Activated CD4-positive, alpha-beta T cell treated with anti-CD3 and anti-CD28 coated beads for 36 hours (primary cell): Measurements from ENCODE around the gene TSPOAP1. TPM values are rescaled to one million over a fixed set of nuclear protein-coding genes. Genes with fewer than 3 reads are reported as not detected.
A peak's percentile ranks its signal among the peaks of the same experiment; 100 is the strongest.

Experiments
- ATAC-seq: fragments of 200-7000 bp; cut with Tn5 transposase; one replicate; pipeline ENCODE4 v1.10.0; 2021; ENCODE audit warnings: mild to moderate bottlenecking, moderate library complexity
- CTCF ChIA-PET: fragments of 350-600 bp; sonication (Branson Sonifier 250); formaldehyde crosslinking; loops from one replicate; lab custom pipeline; 2021; ENCODE audit warnings: antibody characterized with exemption; lab: Charles Lee
- POLR2A ChIA-PET: fragments of 350-600 bp; sonication (Branson Sonifier 250); formaldehyde crosslinking; loops from one replicate; lab custom pipeline; 2021; ENCODE audit warnings: antibody characterized with exemption, inconsistent platforms; lab: Charles Lee
- DNase-seq: peaks from one replicate; pipeline ENCODE4 v3.0.0-alpha.2; 2020
- H3K27ac Mint-ChIP-seq: one replicate; pipeline ENCODE4 v1.8.0; 2021; ENCODE audit warnings: mixed read lengths
- H3K27me3 Mint-ChIP-seq: one replicate; pipeline ENCODE4 v1.8.0; 2021; ENCODE audit warnings: mixed read lengths
- H3K36me3 Mint-ChIP-seq: one replicate; pipeline ENCODE4 v1.8.0; 2021; ENCODE audit warnings: low read depth, mixed read lengths
- H3K4me1 Mint-ChIP-seq: one replicate; pipeline ENCODE4 v1.8.0; 2021; ENCODE audit warnings: mixed read lengths
- H3K4me3 Mint-ChIP-seq: one replicate; pipeline ENCODE4 v1.8.0; 2021; ENCODE audit warnings: mild to moderate bottlenecking, moderate library complexity, mixed read lengths
- H3K9me3 Mint-ChIP-seq: one replicate; pipeline ENCODE4 v1.8.0; 2021; ENCODE audit warnings: low read depth, mixed read lengths
- intact Hi-C, 2 experiments: fragments of 100-400 bp; cut with DNase I in 1 of 2; cut with micrococcal nuclease in 1 of 2; formaldehyde crosslinking; loops; one replicate each; pipeline versions ENCODE4 v1.14.2 to v1.15.1; 2022 to 2024; cut with DNase I, micrococcal nuclease
- total RNA-seq, 2 experiments: library from RNA; stranded (reverse); gene quantifications; one replicate each; pipeline ENCODE4 v1.2.3, GENCODE V29; 2021

The TSPOAP1 gene
- total RNA-seq, 2 experiments from 2014 or later, result 11.8 to 12.4 TPM

DNA sequence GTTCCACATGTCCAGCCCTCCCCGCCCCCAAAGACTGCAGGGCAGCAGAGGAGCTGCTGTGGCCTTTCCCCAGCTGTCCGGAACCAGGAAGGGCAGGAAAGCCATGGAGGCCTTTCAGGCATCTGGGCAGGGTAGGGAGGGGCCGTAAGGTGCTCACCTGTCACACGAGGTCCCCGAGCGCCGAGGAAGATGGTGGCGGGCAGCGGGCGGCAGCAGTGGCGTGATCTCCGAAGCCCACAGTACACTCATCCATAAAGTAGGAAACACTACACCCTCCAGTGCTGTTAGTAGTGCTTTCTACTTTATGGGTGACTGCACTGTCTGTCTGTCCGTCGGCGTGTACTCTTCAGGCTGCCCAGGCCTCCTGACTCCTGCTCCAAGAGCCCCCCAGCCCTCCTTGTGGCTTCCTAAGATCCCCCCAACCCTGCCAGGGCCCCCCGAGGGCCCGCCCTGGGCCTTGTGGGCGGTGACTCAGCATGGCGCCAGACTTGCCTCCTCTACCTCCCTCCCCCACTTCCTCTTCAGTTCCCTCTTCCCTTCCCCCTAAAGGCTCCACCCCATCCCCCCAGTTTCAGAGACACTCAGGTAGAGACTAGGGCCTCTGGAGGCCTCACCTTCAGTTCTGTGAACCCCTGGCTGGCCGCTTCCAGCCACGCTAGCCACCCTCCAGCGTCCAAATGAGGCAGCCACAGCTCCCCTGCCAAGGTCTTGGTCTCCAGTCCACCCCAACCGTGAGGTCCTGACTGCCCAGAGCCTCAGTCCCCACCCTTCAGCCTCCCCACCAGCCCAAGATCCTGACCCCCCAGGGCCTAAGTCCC lies 2.6 kb upstream of the TSPOAP1 start:
- Mint-ChIP-seq H3K4me1 (peaks cover 41% of the 10 kb centered on the region), H3K9me3 (no peaks in the 10 kb centered on the region), H3K4me3 (peak overlapping the region; percentile 100), H3K36me3 (peaks cover 64% of the 10 kb centered on the region), H3K27me3 (peaks cover 2% of the 10 kb centered on the region), H3K27ac (peak overlapping the region; percentile 100)
- ATAC-seq (no peak), DNase-seq (peak; percentile 85)
- CTCF ChIA-PET, result interaction anchor here (1.0 to 2.8 kb wide), 3 partner anchors 12 to 15 kb away, joined by 3 to 22 read pairs (median 3); no protein-coding TSS in a partner anchor
- intact Hi-C loops, result loop anchor here (10.0 kb wide), 4 partner anchors 304 to 1374 kb away; partner anchors contain the start of genes MRPS23 (in 1 of the 2), PRR11 (in 1 of the 2), PTRH2 (in 1 of the 2) and SKA2 (in 1 of the 2)
- POLR2A ChIA-PET, result interaction anchor here (1.0 to 4.8 kb wide), 5 partner anchors 11 to 86 kb away, joined by 3 to 172 read pairs (median 15); partner anchors contain the start of genes RNF43 and SUPT4H1

DNA sequence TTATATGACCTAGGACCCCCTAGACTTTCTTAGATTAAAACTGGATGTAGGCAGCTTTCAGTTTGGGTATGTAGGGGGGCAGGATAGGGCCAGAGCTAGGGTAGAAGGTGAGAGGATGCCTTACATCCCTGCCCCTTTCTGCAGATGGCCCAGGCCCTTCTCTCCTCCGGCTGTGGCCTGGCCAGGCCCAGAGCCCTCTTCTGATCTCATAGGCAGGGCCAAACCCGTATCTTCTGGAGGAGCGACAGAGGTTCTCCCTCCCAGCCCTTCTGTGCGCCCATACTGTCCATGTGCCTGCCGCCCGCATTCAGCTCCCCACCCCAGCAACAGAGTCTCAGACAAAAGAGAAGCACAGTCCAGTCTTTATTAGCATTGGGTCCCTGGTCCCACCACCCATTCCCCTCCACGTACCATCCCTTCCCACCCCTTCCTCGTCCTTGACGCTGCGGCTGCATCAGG lies 2.0 kb upstream of the TSPOAP1 start:
- Mint-ChIP-seq H3K36me3 (peaks cover 61% of the 10 kb centered on the region), H3K27ac (peak overlapping the region; percentile 100), H3K4me3 (peak overlapping the region; percentile 100), H3K4me1 (peaks cover 41% of the 10 kb centered on the region), H3K9me3 (no peaks in the 10 kb centered on the region), H3K27me3 (peaks cover 2% of the 10 kb centered on the region)
- peak; percentile 0 for ATAC-seq
- ChIA-PET CTCF (interaction anchor here (1.0 to 2.8 kb wide), 3 partner anchors 13 to 16 kb away, joined by 3 to 22 read pairs (median 3); no protein-coding TSS in a partner anchor), POLR2A (interaction anchor here (1.0 to 4.8 kb wide), 3 partner anchors 12 to 21 kb away, joined by 3 to 172 read pairs (median 56); partner anchors contain the start of gene SUPT4H1)
- intact Hi-C loops, result loop anchor here (10.0 kb wide), 4 partner anchors 304 to 1374 kb away; partner anchors contain the start of genes MRPS23 (in 1 of the 2), PRR11 (in 1 of the 2), PTRH2 (in 1 of the 2) and SKA2 (in 1 of the 2)
- peak; percentile 66 for DNase-seq

DNA sequence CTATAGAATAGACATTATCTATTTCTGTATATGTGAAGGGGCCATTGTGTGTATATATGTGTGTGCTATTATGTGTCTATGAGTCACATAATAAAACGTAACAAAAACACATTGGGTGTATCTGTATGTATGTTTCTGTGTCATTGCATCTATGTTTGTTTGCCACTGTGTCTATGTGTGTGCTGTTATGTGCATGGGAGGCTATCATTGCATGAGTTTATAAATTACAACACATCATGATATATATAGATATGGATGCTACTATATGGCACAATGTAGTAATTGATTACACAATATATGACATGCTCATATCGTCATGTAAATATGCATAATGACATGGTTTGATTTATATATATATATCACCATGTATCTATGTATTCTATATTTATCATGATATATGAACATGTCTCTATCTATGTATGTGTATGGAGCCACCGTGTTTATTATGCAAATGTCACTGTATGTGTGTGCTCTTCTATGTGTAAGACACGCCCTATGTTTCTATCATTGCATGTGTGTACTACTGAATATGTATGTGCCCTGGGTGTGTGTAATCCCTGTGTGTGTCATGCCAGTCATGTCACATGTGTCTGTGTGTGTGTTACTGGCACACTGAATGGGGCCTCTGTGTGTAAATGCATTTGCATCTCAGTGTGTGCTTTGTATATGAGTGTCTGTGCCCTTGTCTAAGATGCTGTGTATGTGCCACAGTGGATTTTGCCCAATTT lies 1.4 kb upstream of the TSPOAP1 start:
- peaks cover 41% of the 10 kb centered on the region for H3K4me1 Mint-ChIP-seq
- peaks cover 2% of the 10 kb centered on the region for H3K27me3 Mint-ChIP-seq
- peak overlapping the region; percentile 100 for H3K4me3 Mint-ChIP-seq
- intact Hi-C loops, result loop anchor here (1.0 to 10.0 kb wide), 12 partner anchors 8 to 1375 kb away; partner anchors contain the start of genes RNF43 (in 2 of the 2), SUPT4H1 (in 2 of the 2), MRPS23 (in 1 of the 2) and PRR11 (in 1 of the 2)
- H3K27ac Mint-ChIP-seq, result peak overlapping the region; percentile 100
- H3K36me3 Mint-ChIP-seq, result peaks cover 57% of the 10 kb centered on the region
- ATAC-seq (peak; percentile 27), DNase-seq (peak; percentile 80)
- H3K9me3 Mint-ChIP-seq, result no peaks in the 10 kb centered on the region
- ChIA-PET POLR2A (interaction anchor here (1.0 to 4.8 kb wide), 3 partner anchors 12 to 22 kb away, joined by 3 to 172 read pairs (median 56); partner anchors contain the start of gene SUPT4H1), CTCF (interaction anchor here (1.0 to 2.8 kb wide), 2 partner anchors 13 to 16 kb away, joined by 3 to 22 read pairs; no protein-coding TSS in a partner anchor)

DNA sequence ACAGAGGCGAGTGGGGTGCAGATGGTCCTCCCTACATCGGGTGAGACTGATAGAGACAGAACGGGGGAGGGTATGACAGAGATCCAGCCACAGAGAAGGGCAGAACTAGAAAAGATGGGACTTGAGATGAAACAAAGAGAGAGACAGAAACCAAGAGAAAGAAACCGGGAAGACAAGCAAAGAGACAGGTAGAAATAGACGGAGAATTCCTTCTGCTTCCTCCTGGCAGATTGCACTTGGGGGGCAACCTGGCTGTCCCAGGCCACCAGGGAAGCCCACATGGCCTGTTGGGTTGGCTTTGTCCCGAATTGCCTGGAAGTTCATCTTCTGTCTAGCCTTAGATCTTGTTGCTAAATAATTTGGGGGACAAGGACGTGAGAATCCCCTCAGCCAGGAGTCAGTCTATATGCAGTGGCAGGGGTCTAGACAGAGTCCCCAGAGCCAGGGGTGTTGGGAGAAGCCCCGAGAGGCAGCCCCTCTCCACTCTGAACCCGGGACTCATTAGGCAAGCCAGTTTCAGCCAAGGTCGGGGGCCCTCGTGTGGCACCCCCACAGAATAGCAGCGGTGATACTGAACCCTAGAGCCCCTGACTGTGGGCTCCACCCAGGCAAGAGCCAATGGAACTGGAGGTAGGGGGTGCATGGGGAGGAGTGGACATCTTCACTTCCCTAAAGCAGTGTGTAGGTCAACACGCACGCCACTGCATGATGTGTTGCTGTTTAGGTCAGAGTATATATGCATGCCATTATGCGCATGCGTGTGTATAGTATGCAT lies 627 bp upstream of the TSPOAP1 start:
- ATAC-seq, result peak; percentile 43
- H3K27ac Mint-ChIP-seq, result peak overlapping the region; percentile 93
- CTCF ChIA-PET, result interaction anchor here (1.9 kb wide), 2 partner anchors 11 to 24 kb away, joined by 6 to 36 read pairs; no protein-coding TSS in a partner anchor
- no peaks in the 10 kb centered on the region for H3K9me3 Mint-ChIP-seq
- peaks cover 49% of the 10 kb centered on the region for H3K36me3 Mint-ChIP-seq
- intact Hi-C loops, result loop anchor here (1.0 to 2.0 kb wide), 8 partner anchors 9 to 322 kb away; partner anchors contain the start of genes RNF43 (in 2 of the 2), SUPT4H1 (in 2 of the 2) and SRSF1 (in 1 of the 2)
- H3K4me1 Mint-ChIP-seq, result peaks cover 39% of the 10 kb centered on the region
- H3K27me3 Mint-ChIP-seq, result peaks cover 2% of the 10 kb centered on the region
- POLR2A ChIA-PET, result interaction anchor here (1.9 to 4.1 kb wide), 3 partner anchors 9 to 15 kb away, joined by 15 to 26 read pairs (median 24); no protein-coding TSS in a partner anchor
- peak; percentile 93 for DNase-seq
- peak overlapping the region; percentile 100 for H3K4me3 Mint-ChIP-seq

DNA sequence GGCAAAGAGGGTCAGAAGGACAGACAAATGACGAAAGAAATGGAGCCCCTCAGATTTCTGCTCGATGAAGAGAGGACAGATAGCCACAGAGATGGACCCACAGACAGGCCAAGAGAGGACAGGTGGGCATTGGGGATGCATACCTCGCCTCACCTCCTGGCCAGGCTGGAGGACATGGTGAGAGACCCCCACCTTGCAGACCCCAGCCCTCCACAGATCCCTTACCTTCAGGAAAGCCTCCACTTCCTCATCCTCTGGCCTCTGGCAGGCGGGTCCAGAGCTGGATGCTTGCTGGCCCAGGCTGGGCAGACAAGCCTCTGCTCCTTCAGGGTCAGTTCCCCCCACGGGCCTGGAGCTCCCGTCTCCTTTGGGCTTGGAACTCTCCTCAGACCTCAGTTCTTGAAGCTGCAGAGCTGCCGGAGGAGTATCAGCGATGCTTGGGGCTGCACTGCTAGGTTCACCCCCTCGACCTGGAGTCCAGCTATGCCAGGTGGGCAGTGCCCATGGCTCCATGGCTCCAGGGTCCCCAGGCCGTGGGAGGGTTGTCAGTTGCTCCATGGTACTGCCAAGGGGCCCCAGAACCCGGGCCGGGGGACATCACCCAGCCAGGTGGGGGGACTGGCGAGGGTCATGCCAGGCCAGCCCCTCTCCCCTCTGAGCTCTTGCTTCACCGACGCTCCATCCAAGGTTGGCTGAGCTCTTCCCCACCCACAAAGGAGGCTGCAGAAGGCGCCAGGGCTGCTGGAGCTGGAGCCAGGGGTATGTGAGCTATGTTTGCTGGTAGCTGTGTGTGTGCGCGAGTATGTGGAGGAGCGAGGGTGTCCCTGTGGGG lies 1.0 kb downstream of the TSPOAP1 start:
- ChIA-PET CTCF (interaction anchor here (0.6 to 3.5 kb wide), 11 partner anchors 9 to 99 kb away, joined by 3 to 36 read pairs (median 4); partner anchors contain the start of gene RNF43), POLR2A (interaction anchor here (0.7 to 4.1 kb wide), 11 partner anchors 10 to 303 kb away, joined by 3 to 26 read pairs (median 7); partner anchors contain the start of genes RNF43 and SUPT4H1)
- DNase-seq (no peak), ATAC-seq (no peak)
- H3K27ac Mint-ChIP-seq, result peak overlapping the region; percentile 93
- intact Hi-C loops, result loop anchor here (2.0 kb wide), 2 partner anchors 191 to 321 kb away; partner anchors contain the start of gene SRSF1 (in 1 of the 2)
- peaks cover 39% of the 10 kb centered on the region for H3K4me1 Mint-ChIP-seq
- peaks cover 2% of the 10 kb centered on the region for H3K27me3 Mint-ChIP-seq
- no peaks in the 10 kb centered on the region for H3K9me3 Mint-ChIP-seq
- peaks cover 41% of the 10 kb centered on the region for H3K36me3 Mint-ChIP-seq
- H3K4me3 Mint-ChIP-seq, result peak overlapping the region; percentile 100

DNA sequence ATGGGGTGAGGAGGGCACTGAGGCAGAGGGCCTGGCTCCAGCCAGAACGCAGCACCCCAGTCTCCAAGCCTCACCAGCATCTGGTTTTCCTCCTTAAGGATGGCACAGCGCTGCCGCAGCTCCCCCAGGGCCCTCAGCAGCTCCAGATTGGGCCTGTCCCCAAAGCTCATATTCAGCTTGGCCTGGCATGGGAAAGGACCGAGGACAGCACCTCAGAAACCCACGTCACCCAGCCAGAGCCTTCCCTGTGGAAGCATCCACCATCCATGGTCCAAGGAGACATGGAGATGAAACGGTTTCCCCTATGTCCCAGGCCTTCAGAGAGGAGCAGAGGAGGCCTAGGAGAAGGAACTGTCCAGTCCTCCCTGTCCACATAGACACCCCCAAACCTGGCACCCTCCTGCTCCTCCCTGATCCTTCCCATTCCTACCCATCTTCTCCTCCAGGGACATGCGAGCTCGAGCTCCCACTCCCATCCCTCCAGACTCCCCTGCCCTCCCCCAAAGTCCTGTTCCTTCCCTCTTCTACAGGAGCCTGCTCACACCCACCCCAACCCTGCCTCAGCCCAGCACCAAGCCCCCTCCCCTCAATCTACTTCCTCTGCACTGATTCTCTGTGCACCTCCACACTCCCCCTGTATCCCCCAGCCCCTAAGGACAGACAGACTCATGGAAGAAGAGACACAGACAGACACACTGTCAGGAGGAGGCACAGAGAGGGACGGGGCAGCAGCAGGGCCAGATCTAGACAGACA lies 1.8 kb downstream of the TSPOAP1 start:
- Mint-ChIP-seq H3K4me3 (peak overlapping the region; percentile 100), H3K36me3 (peaks cover 35% of the 10 kb centered on the region), H3K27ac (peak overlapping the region; percentile 93), H3K4me1 (peaks cover 35% of the 10 kb centered on the region), H3K9me3 (no peaks in the 10 kb centered on the region), H3K27me3 (peaks cover 2% of the 10 kb centered on the region)
- intact Hi-C loops, result no loop called here
- POLR2A ChIA-PET, result interaction anchor here (0.6 to 4.1 kb wide), 12 partner anchors 9 to 91 kb away, joined by 3 to 26 read pairs (median 9); partner anchors contain the start of genes RNF43 and SUPT4H1
- CTCF ChIA-PET, result interaction anchor here (0.5 to 3.5 kb wide), 16 partner anchors 9 to 1146 kb away, joined by 3 to 36 read pairs (median 5); partner anchors contain the start of genes RNF43 and SUPT4H1
- ATAC-seq, result no peak
- peak; percentile 48 for DNase-seq

DNA sequence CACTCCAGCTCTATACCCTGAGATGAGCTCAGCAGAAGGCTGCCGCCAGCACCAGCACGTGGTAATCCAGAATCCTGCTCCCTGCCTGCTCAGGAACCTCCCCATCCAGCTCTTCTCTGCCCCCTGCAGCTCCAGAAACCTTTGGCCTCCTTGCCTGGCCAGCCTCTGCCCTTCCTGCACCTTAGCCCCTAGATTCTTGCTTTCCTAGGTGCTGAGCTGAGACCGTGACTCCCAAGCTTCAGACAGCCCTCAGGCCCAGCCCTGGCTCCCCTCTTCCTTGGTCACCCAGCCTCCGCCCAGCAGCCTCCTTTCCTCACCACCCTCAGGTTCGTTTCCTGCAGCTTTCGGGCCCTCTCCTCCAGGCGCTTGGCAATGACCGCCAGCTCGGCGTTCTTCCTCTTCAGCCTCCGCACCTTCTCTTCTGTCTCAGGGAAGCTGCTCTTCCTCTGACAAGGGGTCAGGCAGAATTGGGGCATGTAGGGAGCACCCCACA lies 2.6 kb downstream of the TSPOAP1 start:
- peaks cover 30% of the 10 kb centered on the region for H3K36me3 Mint-ChIP-seq
- ChIA-PET CTCF (interaction anchor here (0.5 to 3.5 kb wide), 11 partner anchors 9 to 1147 kb away, joined by 3 to 17 read pairs (median 6); partner anchors contain the start of genes RNF43 and SUPT4H1), POLR2A (interaction anchor here (0.6 to 4.1 kb wide), 8 partner anchors 9 to 305 kb away, joined by 3 to 26 read pairs (median 7); partner anchors contain the start of gene SUPT4H1)
- intact Hi-C loops, result no loop called here
- no peak for ATAC-seq
- no peaks in the 10 kb centered on the region for H3K9me3 Mint-ChIP-seq
- DNase-seq, result peak; percentile 55
- peak overlapping the region; percentile 45 for H3K27ac Mint-ChIP-seq
- H3K27me3 Mint-ChIP-seq, result no peaks in the 10 kb centered on the region
- peak overlapping the region; percentile 100 for H3K4me3 Mint-ChIP-seq
- H3K4me1 Mint-ChIP-seq, result peaks cover 34% of the 10 kb centered on the region

DNA sequence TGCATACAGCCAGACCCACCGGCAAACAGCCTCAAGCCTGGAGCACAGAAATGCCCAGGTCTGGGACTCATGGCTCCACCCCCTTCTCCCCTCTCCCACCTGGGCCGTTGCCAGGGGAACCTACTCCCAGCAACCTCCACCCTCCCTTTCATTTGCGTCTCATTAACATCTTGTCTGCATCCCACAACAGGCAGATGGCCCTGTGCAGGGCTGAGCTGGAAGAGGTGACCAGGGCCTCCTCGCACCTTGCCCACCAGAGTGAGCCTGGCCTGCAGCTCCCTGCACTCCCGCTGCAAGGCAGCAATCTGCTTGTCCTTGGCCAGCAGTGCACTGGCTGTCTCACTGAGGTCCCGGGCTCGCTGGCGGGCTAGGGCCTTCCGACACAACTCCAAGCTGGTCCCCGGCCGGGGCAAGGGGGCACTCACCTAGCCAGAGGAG lies 3.3 kb downstream of the TSPOAP1 start:
- intact Hi-C loops, result no loop called here
- ATAC-seq, result no peak
- Mint-ChIP-seq H3K27me3 (no peaks in the 10 kb centered on the region), H3K4me3 (no peak overlapping the region), H3K9me3 (no peaks in the 10 kb centered on the region), H3K27ac (no peak overlapping the region), H3K36me3 (peaks cover 23% of the 10 kb centered on the region), H3K4me1 (peaks cover 34% of the 10 kb centered on the region)
- POLR2A ChIA-PET, result interaction anchor here (0.9 to 4.1 kb wide), 6 partner anchors 8 to 306 kb away, joined by 3 to 26 read pairs (median 10); partner anchors contain the start of gene SUPT4H1
- DNase-seq, result peak; percentile 50
- CTCF ChIA-PET, result interaction anchor here (1.1 to 3.5 kb wide), 6 partner anchors 8 to 125 kb away, joined by 3 to 17 read pairs (median 8); partner anchors contain the start of genes RNF43 and SUPT4H1
